ENCODE results near the gene HOPX. TPM values are rescaled to one million over a fixed set of nuclear protein-coding genes. Genes with fewer than 3 reads are reported as not detected.
"Not testable (repeated sequence)": the region's sequence is repeated elsewhere in the genome, so short reads cannot be mapped to it uniquely, and the experiment has no call there.

The HOPX gene
- polyA plus RNA-seq, 2 of the 4 experiments (the other 2 are of a cell fraction) = not detected

- ATAC-seq (no peak), FAIRE-seq (no peak), DNase-seq (ENCODE audit: low read depth in 1 of 2, low spot score in 1 of 2) (no peak)
- Histone ChIP-seq H3K4me3 (no peak overlapping the region), H3K4me1 (peaks cover 5% of the 10 kb centered on the region; the same call in 1 of the 3 replicates), H3K27ac (no peak overlapping the region), H3K9me3 (no peaks in the 10 kb centered on the region), H3K4me2 (no peak overlapping the region)
- CTCF ChIA-PET = interaction anchor here (1.1 kb wide), 1 partner anchor 10 kb away, joined by 3 read pairs; no protein-coding TSS in a partner anchor
- 31% methylated on average over 1 of the region's 1 CpG for WGBS (ENCODE audit: missing lambda C conversion rate)
- TF ChIP-seq RNF2 (IDR thresholded peaks at IDR 0.05; ENCODE audit: borderline replicate concordance, low read depth) = no peak
- TF ChIP-seq MAZ (IDR thresholded peaks at IDR 0.05; ENCODE audit: borderline replicate concordance, low read depth, low read length) = no peak
- POLR2A ChIA-PET = no interaction called here
Measured at GRCh38 chr4:56671373-56671772, 9.7 kb downstream of the HOPX start.

DNA sequence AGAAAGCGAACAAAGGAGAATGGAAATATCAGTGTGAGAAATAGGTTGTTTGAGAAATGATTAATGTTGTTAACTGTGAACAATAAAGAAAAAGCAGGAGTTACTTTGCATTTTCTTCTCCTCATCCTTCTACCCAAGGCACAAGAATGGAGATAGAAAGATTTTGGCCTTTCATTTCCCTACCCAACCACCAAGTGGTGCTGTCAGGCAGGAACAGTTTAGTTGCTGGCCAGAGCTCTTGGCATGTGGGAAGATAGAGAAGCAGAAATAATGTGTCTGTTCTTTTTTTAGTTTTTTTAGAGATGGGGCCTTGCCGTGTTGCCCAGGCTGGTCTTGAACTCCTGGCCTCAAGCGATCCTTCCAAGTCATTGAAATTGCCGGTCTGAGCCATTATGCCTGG, 12.8 kb downstream of the HOPX start:
- Histone ChIP-seq H3K4me1 (peaks cover 5% of the 10 kb centered on the region; the same call in 1 of the 3 replicates), H3K4me3 (no peak overlapping the region), H3K27ac (no peak overlapping the region), H3K4me2 (no peak overlapping the region), H3K9me3 (no peaks in the 10 kb centered on the region)
- 85% methylated on average over 4 of the region's 4 CpGs for WGBS (ENCODE audit: missing lambda C conversion rate)
- ATAC-seq (no peak), DNase-seq (ENCODE audit: low read depth in 1 of 2, low spot score in 1 of 2) (peak in 1 of 2 experiments; percentile 6), FAIRE-seq (no peak)
- TF ChIP-seq HOXB13 (CRISPR knock-in tag; IDR thresholded peaks at IDR 0.05; ENCODE audit: low read depth) (no peak), NPAS2 (CRISPR knock-in tag; IDR thresholded peaks at IDR 0.05; ENCODE audit: borderline replicate concordance) (no peak), ESRRA (IDR thresholded peaks at IDR 0.05; ENCODE audit: borderline replicate concordance, low read length) (no peak), SMC3 (IDR thresholded peaks at IDR 0.05) (no peak), BCL3 (IDR thresholded peaks at IDR 0.05) (no peak), ZC3H11A (IDR thresholded peaks at IDR 0.05) (no peak), HOXB5 (CRISPR knock-in tag; IDR thresholded peaks at IDR 0.05) (no peak), FOSB (CRISPR knock-in tag; IDR thresholded peaks at IDR 0.05) (no peak), CHD2 (IDR thresholded peaks at IDR 0.05; ENCODE audit: low read length, partially characterized antibody) (no peak), RCOR1 (IDR thresholded peaks at IDR 0.05; ENCODE audit: low read depth, low read length) (no peak), ZSCAN20 (CRISPR knock-in tag; IDR thresholded peaks at IDR 0.05) (no peak), TFCP2L1 (CRISPR knock-in tag; IDR thresholded peaks at IDR 0.05) (no peak)
- CTCF ChIA-PET = no interaction called here
- POLR2A ChIA-PET = no interaction called here

GRCh38 chr4:56667396-56667795, 13.7 kb downstream of the HOPX start:
- H3K4me2 ChIP-seq; FAIRE-seq; H3K4me1 ChIP-seq; DNase-seq (ENCODE audit: low read depth in 1 of 2, low spot score in 1 of 2); POLR2A ChIA-PET; H3K9me3 ChIP-seq; H3K27ac ChIP-seq; CTCF ChIA-PET; H3K4me3 ChIP-seq; ATAC-seq: not testable (repeated sequence)
- 71% methylated on average over 1 of the region's 1 CpG for WGBS (ENCODE audit: missing lambda C conversion rate)

GRCh38 chr4:56666279-56666678, 14.8 kb downstream of the HOPX start:
- TF ChIP-seq ZFP36 (IDR thresholded peaks at IDR 0.05; ENCODE audit: borderline replicate concordance, partially characterized antibody) (no peak), USF2 (IDR thresholded peaks at IDR 0.05) (no peak), ATOH8 (CRISPR knock-in tag; IDR thresholded peaks at IDR 0.05; ENCODE audit: low read depth) (no peak), HDAC2 (IDR thresholded peaks at IDR 0.05) (no peak)
- DNase-seq (ENCODE audit: low read depth in 1 of 2, low spot score in 1 of 2) (no peak), ATAC-seq (no peak), FAIRE-seq (no peak)
- Histone ChIP-seq H3K4me2 (no peak overlapping the region), H3K9me3 (no peaks in the 10 kb centered on the region), H3K27ac (no peak overlapping the region), H3K4me3 (no peak overlapping the region), H3K4me1 (no peaks in the 10 kb centered on the region)
- ChIA-PET CTCF (interaction anchor here (1.0 kb wide), 1 partner anchor 91 kb away, joined by 4 read pairs; no protein-coding TSS in a partner anchor), POLR2A (no interaction called here)
- WGBS (ENCODE audit: missing lambda C conversion rate) = 0% methylated on average over 2 of the region's 2 CpGs

All from A549 (cell line).